Ishikawa (cell line): ENCODE results near the gene MID1.

Experiments
- EP300 ChIP-seq: IDR thresholded peaks from 2 replicates; pipeline ENCODE4 v1.6.1; 2012; ENCODE audit warnings: borderline replicate concordance
- TEAD4 ChIP-seq: IDR thresholded peaks from 2 replicates; pipeline ENCODE4 v1.6.1; 2012
- YY1 ChIP-seq: IDR thresholded peaks from 2 replicates; pipeline ENCODE4 v1.6.1; 2012; ENCODE audit warnings: low read depth

GRCh38 chrX:10482261-10482660, 138.1 kb downstream of the MID1 start:
- TF ChIP-seq EP300, result no peak
- TF ChIP-seq YY1, result no peak
- TF ChIP-seq TEAD4, result no peak
